K562 (cell line): ENCODE measurements around the gene OR2S2. TPM values are rescaled to one million over a fixed set of nuclear protein-coding genes. Genes with fewer than 3 reads are reported as not detected.

Experiments used
- ATAC-seq: fragments of 200-7000 bp; cut with Tn5 transposase; 3 replicates; pipeline ENCODE4 v1.9.1; 2020; ENCODE audit warnings: moderate library complexity
- BruUV-seq: library from RNA; stranded (reverse); fragments of 400-500 nt; replicated peaks from 2 replicates; lab custom pipeline; 2021; lab: Mats Ljungman, UMichigan
- CTCF ChIA-PET: fragments of 300-600 bp; formaldehyde crosslinking; extraction: SDS; loops from one replicate; lab custom pipeline; 2021; ENCODE audit warnings: low intra/inter-chr PET ratio; lab: Yijun Ruan, JAX
- POLR2A ChIA-PET: fragments of 300-600, 350-650 bp; sonication (Branson Sonifier 250); formaldehyde crosslinking; extraction: SDS; loops from one replicate; lab custom pipeline; 2021; ENCODE audit warnings: antibody characterized with exemption, inconsistent platforms; lab: Yijun Ruan, JAX
- DNase-seq, 4 experiments: peaks; one replicate each; pipeline versions ENCODE4 v3.0.0 to v3.0.0-alpha.2; 2011 to 2018; ENCODE audit warnings: low spot score in 3 of 4, mixed read lengths in 3 of 4; ENCODE audit errors: extremely low read depth in 1 of 4
- FAIRE-seq: peaks from 2 replicates; lab custom pipeline; 2011; peaks lifted over from hg19 to GRCh38; lab: Jason Lieb, UNC
- H2AFZ ChIP-seq: 2 replicates; pipeline ENCODE4 v1.6.0; 2011; ENCODE audit warnings: low read depth, low read length, control low read depth, inconsistent platforms
- H3K27ac ChIP-seq: fragments of 200-600 bp; 3 replicates; pipeline ENCODE4 v1.8.0; 2011; ENCODE audit warnings: low read depth, mild to moderate bottlenecking, control low read depth, inconsistent platforms, low read length, moderate library complexity, mixed read lengths; ENCODE audit errors: extremely low read depth
- H3K27me3 ChIP-seq, 2 experiments: fragments of 300-600 bp in 1 of 2; 2 replicates in 1 of 2; 3 replicates in 1 of 2; pipeline versions ENCODE4 v1.6.0 to v1.8.0; 2011; ENCODE audit warnings: inconsistent platforms in 2 of 2, low read length in 2 of 2, mild to moderate bottlenecking in 1 of 2, mixed read lengths in 1 of 2, moderate library complexity in 1 of 2; ENCODE audit not compliant: control insufficient read depth in 2 of 2, insufficient read depth in 2 of 2
- H3K36me3 ChIP-seq: fragments of 300-600 bp; 3 replicates; pipeline ENCODE4 v1.8.0; 2011; ENCODE audit warnings: mild to moderate bottlenecking, low read length, inconsistent platforms; ENCODE audit not compliant: control insufficient read depth, insufficient read depth
- H3K4me1 ChIP-seq, 2 experiments: fragments of 200-600 bp in 1 of 2; replicated peaks in 1 of 2; 2 replicates in 1 of 2; 3 replicates in 1 of 2; pipeline versions ENCODE4 v1.5.1 to v1.8.0; 2011; ENCODE audit warnings: inconsistent platforms in 2 of 2, low read length in 2 of 2, mild to moderate bottlenecking in 1 of 2, mixed read lengths in 1 of 2, moderate library complexity in 1 of 2; ENCODE audit not compliant: control insufficient read depth in 2 of 2, insufficient read depth in 2 of 2
- H3K4me2 ChIP-seq: 2 replicates; pipeline ENCODE4 v1.6.1; 2011; ENCODE audit warnings: low read length, control low read depth, inconsistent platforms, mixed read lengths; ENCODE audit not compliant: insufficient read depth
- H3K4me3 ChIP-seq: fragments of 200-600 bp; sonication (generic), shearing (Covaris generic); 2 replicates; pipeline ENCODE4 v1.5.1; 2016; ENCODE audit warnings: control low read depth, inconsistent platforms
- H3K79me2 ChIP-seq: fragments of 200-600 bp; 3 replicates; pipeline ENCODE4 v1.8.0; 2011; ENCODE audit warnings: low read length, inconsistent platforms; ENCODE audit not compliant: control insufficient read depth, insufficient read depth
- H3K9ac ChIP-seq, 2 experiments: 2 replicates each; pipeline versions ENCODE4 v1.6.0 to v1.6.1; 2011; ENCODE audit warnings: low read depth in 2 of 2, low read length in 2 of 2, control low read depth in 1 of 2, inconsistent platforms in 1 of 2, mild to moderate bottlenecking in 1 of 2, mixed read lengths in 1 of 2; ENCODE audit not compliant: insufficient read depth in 1 of 2
- H3K9me1 ChIP-seq: one replicate; pipeline ENCODE4 v1.6.0; 2011; ENCODE audit warnings: inconsistent platforms, mild to moderate bottlenecking, low read length, moderate library complexity; ENCODE audit not compliant: control insufficient read depth, insufficient read depth
- H3K9me3 ChIP-seq: replicated peaks from 2 replicates; pipeline ENCODE4 v1.5.1; 2011; ENCODE audit warnings: low read depth, low read length, inconsistent platforms; ENCODE audit not compliant: control insufficient read depth, insufficient read depth
- H4K20me1 ChIP-seq: replicated peaks from 2 replicates; pipeline ENCODE4 v1.6.1; 2011; ENCODE audit warnings: low read length, inconsistent platforms, mixed read lengths; ENCODE audit not compliant: control insufficient read depth, insufficient read depth
- CSDE1 ChIP-seq, 2 experiments: fragments of 450-650 bp; IDR thresholded peaks; 2 replicates each; pipeline ENCODE4 v1.6.1; 2016; ENCODE audit warnings: mild to moderate bottlenecking in 1 of 2
- ETV6 ChIP-seq, 3 experiments: fragments of 150-350 bp in 1 of 3; sonication (generic) in 1 of 3; formaldehyde crosslinking in 1 of 3; IDR thresholded peaks; 2 replicates each; pipeline versions ENCODE4 v1.6.1 to v1.8.0; 2014 to 2022; ENCODE audit warnings: borderline replicate concordance in 2 of 3, low read depth in 2 of 3, antibody characterized with exemption in 1 of 3, low read length in 1 of 3, mild to moderate bottlenecking in 1 of 3, missing genetic modification reagents in 1 of 3
- HSF4 ChIP-seq: fragments of 250-450 bp; sonication (Bioruptor Pico); IDR thresholded peaks from 2 replicates; pipeline ENCODE4 v2.1.2; 2022; ENCODE audit warnings: mild to moderate bottlenecking, moderate library complexity, borderline replicate concordance
- NFYB ChIP-seq: IDR thresholded peaks from 2 replicates; pipeline ENCODE4 v1.6.1; 2011; ENCODE audit warnings: mild to moderate bottlenecking, moderate library complexity; ENCODE audit not compliant: insufficient read length; ENCODE audit errors: extremely low read depth
- RAD21 ChIP-seq, 2 experiments: fragments of 250-450 bp in 1 of 2; fragments of 450-650 bp in 1 of 2; sonication (Bioruptor Pico) in 1 of 2; formaldehyde crosslinking in 1 of 2; IDR thresholded peaks in 1 of 2; conservative IDR thresholded peaks in 1 of 2; 2 replicates each; pipeline versions ENCODE4 v1.4.0 to v1.8.0; 2020 to 2022; ENCODE audit warnings: mild to moderate bottlenecking in 2 of 2, moderate library complexity in 1 of 2
- TCF3 ChIP-seq: sonication (generic); formaldehyde crosslinking; IDR thresholded peaks from 2 replicates; pipeline ENCODE4 v1.4.0; 2020; ENCODE audit warnings: mild to moderate bottlenecking, missing genetic modification reagents
- THRAP3 ChIP-seq: fragments of 450-650 bp; IDR thresholded peaks from 2 replicates; pipeline ENCODE4 v1.6.1; 2016; ENCODE audit warnings: mild to moderate bottlenecking, inconsistent platforms, borderline replicate concordance
- WGBS: fragments of 100-300 bp; shearing (Covaris generic); methylation state at CpG from one replicate; pipeline ENCODE4 v1.1.6; 2016; ENCODE audit warnings: low coverage, mixed read lengths; ENCODE audit not compliant: insufficient coverage; ENCODE audit errors: missing lambda C conversion rate; 5-methylcytosine and 5-hydroxymethylcytosine counted together
- in situ Hi-C: fragments of 300-500 bp; cut with MboI; formaldehyde crosslinking; loops from 4 replicates; pipeline ENCODE4 v1.15.0; 2018; ENCODE audit warnings: inconsistent platforms, mixed read lengths
- intact Hi-C: fragments of 100-400 bp; cut with micrococcal nuclease; formaldehyde crosslinking; loops from 2 replicates; pipeline ENCODE4 v1.14.2; 2022
- polyA plus RNA-seq, 8 experiments: library from polyadenylated mRNA; depleted of rRNA in 4 of 8; stranded (reverse) in 5 of 8; unstranded in 3 of 8; fragments of >200 nt; fragmentation: Nextera tagmentation in 2 of 8; fragmentation: Illumina TruSeq in 1 of 8; extraction: Ambion mirVana in 2 of 8; extraction: Trizol in 1 of 8; gene quantifications; 2 replicates each; pipeline versions ENCODE4 v1.2.1 to v1.2.3, GENCODE V29; 2011 to 2014; ENCODE audit warnings: inconsistent platforms in 1 of 8, missing spikeins in 1 of 8
- total RNA-seq, 7 experiments: library from RNA; depleted of rRNA in 6 of 7; stranded (reverse); fragments of >200 nt in 6 of 7; fragmentation: Illumina TruSeq in 2 of 7; extraction: Trizol in 2 of 7; gene quantifications; 2 replicates each; pipeline versions ENCODE4 v1.2.1 to v1.2.3, GENCODE V29; 2011 to 2021; ENCODE audit warnings: low replicate concordance in 1 of 7

OR2S2 gene
- total and polyA plus RNA-seq, 9 of the 15 experiments (the other 6 are each of a cell fraction or from before 2014, with no cell fraction given) = not detected

DNA sequence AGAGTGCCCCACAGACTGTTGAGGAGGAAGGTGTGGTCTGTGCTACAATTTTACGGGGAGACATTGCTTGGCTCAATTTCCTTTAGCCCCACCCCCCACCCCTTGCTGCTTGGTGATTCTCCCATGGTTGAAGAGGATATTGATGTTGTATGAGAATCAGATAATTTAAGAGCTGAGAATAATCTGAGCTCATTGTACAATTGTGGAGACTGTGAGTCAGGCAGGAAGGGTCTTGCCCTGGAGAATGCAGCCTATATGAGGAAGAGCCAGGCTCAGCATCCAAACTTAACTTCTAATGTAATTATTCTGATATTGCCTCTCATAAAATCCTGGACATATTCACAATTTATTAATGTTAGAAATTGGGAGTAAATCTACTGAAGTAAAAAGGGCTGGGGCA is 26.1 kb upstream of the OR2S2 start:
- H3K27me3 ChIP-seq = peaks cover 0 to 6% of the 10 kb centered on the region in 2 experiments; a peak in 2 of 5 replicates
- CTCF ChIA-PET = no interaction called here
- H2AFZ ChIP-seq = no peak overlapping the region
- H3K79me2 ChIP-seq = no peaks in the 10 kb centered on the region
- no peaks in the 10 kb centered on the region for H3K9me3 ChIP-seq
- in situ Hi-C loops = no loop called here
- no TSS peak for BruUV-seq
- H3K4me2 ChIP-seq = no peak overlapping the region
- no peaks in the 10 kb centered on the region for H3K36me3 ChIP-seq
- no peak overlapping the region for H3K4me3 ChIP-seq
- intact Hi-C loops = no loop called here
- H3K27ac ChIP-seq = no peak overlapping the region
- WGBS = 0% methylated on average over 1 of the region's 1 CpG
- ATAC-seq = no peak
- no peaks in the 10 kb centered on the region for H3K9me1 ChIP-seq
- FAIRE-seq = no peak
- H3K4me1 ChIP-seq = no peaks in the 10 kb centered on the region
- H4K20me1 ChIP-seq = no peaks in the 10 kb centered on the region
- TF ChIP-seq NFYB (no peak), TCF3 (CRISPR knock-in tag) (no peak), ETV6 (IDR thresholded peaks at IDR 0.05; ENCODE audit: borderline replicate concordance in 1 of 2, low read depth in 2 of 2, low read length in 1 of 2) (no peak), ETV6 (CRISPR knock-in tag; IDR thresholded peaks at IDR 0.05; ENCODE audit: borderline replicate concordance) (no peak), HSF4 (no peak), RAD21 (CRISPR knock-in tag; conservative IDR thresholded peaks at IDR 0.05 in 1 of 2, IDR thresholded peaks at IDR 0.05 in 1 of 2) (no peak), CSDE1 (IDR thresholded peaks at IDR 0.05) (no peak), THRAP3 (no peak)
- no peak overlapping the region for H3K9ac ChIP-seq
- POLR2A ChIA-PET = no interaction called here
- DNase-seq = no peak
